GM21423 (cell line): ENCODE results near the gene DOC2B.

Experiments used
- ATAC-seq: cut with Tn5 transposase; IDR thresholded peaks from one replicate; pipeline ENCODE4 v1.9.1; 2021; ENCODE audit warnings: mild to moderate bottlenecking, moderate library complexity; ENCODE audit not compliant: unreplicated experiment

DOC2B gene

DNA sequence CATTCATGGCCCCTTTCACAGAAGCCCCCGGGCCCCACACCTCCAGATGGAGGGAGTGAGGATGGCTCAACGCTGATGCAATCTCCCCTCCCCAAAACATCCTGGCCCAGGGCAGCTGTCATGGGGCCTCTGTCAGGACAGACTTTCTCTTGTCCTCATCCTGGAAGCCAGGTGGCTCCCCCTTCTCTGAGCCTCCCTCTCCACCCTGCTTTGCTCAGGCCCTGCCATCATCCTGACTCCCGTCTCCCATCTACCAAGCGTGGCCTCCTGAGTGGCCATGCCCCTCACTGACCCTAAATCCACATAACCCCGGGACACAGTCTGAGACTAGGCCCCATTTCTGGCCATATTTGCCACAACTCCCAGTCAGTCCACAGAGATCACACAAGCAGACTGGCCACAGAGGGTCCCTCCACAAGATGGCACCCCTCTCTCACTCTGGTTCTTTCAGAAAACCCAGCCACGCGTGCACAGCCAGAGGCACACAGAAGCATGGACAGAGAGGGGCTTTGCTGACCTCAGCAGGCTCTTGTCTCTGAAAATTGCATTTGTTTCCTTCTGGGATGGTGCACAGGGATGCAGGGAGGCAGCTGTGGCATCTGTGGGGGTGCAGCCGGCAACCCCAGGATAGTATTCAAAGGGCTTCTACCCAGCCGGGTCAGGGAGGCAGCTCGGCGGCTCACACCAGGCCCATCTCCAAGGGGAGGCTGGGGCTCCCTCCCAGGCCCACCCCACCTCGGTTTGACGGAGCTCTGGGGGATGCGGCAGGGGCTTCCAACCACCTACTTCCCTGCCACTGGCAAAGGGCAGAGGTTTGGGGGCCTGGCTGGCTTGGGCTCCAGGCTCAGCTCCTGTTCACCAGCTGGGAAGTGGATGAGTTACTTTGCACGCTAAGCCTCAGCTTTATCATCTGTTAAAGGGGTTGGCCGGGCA lies 16.9 kb downstream of the DOC2B start:
- ATAC-seq = no peak

DNA sequence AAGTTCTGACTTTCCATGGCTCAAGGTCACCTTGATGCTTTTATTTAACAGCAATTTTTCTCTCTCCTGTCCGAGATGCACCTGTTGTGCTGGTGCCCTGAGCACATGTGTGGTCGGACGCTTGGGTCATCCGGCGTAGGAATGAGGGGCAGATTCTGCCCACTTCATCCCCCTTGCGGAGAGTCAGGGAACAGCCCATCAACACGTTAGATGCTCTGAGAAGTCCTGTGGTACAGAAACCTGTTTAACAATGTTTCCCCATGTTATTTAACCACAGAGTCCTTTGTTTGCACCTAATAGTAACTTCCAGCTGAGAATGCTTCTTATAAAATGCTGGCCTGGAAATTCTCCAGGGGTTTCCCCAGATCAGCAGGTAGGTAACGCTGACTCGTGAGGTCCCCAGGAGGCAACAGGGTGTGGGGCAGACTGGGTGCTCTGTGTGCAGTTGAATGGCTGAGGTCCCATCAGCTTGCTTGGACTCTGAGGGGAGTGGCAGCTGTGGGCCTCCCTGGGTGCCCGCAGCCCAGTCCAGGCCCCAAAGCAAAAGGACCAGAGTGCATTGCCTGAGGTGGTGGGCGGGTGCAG lies 17.8 kb downstream of the DOC2B start:
- no peak for ATAC-seq

DNA sequence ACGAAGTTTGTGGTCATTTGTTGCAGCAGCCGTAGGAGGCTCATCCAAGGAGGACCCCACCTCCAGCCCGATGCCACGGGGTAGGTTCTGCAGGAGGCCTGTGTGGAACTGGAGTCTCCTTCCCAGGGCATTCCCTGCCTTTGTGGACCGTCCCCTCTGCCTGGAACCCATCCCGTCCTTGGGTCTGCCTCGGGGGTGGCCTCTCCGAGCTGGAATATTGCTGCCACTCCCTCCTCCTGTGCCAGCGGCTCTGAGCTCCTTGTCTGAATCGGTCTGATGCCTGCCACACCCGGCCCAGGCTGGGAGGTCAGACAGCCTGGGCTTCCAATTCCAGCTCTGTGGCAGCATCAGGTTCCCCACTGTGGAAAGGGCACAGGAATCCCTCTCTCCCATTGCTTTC lies 18.8 kb downstream of the DOC2B start:
- no peak for ATAC-seq

DNA sequence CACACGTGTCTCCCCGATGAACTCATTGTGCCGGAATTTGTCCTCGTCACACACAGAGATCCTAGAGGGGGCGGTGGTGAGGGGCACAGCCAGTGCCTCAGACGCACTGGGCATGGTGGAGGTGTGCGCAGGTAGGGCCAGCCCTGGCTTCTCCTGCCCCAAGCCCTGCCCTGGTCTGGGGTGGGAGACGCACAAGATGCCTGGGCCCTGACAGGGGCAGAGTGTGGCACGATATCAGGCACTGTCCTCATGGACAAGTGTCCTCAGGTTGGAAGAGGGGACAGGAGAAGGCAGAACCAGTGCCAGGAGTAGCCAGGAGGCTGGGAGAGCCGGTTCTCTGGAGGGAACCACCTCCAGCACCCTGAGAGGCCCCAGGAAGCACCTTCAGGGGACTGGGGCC lies 20.0 kb downstream of the DOC2B start:
- no peak for ATAC-seq

DNA sequence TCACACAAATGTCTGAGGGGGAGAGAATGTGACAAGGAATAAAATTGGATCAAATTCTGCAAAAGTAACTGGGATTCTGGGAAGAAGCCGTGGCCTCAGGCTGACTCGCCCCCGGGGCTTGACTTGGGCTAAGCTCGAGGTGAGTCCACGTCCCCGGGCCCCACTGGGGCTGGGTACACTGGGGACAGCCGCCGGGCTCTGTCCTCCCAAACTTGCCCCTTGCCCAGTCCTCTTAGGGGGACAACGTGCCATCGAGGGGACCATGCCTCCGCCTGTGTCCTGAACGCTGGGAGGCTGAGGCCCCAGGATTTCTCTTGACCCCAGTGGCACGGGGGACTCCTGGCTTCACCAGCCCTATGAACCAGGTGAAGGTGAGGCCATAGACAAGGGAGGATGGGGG lies 21.1 kb downstream of the DOC2B start:
- ATAC-seq = no peak

DNA sequence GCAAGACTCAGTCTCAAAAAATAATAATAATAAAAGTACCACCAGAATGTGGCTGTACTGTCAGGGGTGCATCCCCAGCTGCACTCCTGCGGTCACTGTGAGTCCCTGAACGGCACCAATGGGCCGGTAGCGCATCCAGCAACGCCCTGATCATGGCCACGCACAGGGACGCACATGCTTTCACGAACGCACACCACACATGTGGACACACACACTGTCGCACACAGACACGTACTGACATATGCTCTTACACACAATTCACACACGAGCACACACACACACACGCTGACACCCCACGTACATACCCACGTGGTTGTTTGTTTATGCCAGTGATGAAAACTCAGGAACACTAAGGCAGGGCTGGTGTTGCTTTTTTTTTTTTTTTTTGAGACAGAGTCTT lies 21.8 kb downstream of the DOC2B start:
- no peak for ATAC-seq

DNA sequence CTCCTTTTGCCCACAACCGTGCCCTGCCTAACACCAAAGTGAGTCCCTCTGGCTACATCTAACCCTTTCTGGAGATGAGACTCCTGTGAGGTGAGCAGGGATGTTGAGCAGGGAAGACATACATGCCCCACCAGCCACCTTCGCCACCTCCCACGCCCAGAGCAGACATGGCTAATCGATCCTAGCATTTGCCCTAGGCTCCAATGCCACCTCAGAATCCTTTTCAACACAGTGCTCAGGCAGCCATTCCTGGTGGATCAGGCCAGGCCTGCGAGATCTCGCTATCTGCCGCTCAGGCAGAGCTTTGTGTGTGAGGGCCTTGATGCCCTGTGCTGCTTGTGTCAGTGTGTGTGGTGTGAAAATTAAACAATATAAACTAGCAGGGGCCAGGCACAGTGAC lies 23.1 kb downstream of the DOC2B start:
- no peak for ATAC-seq

DNA sequence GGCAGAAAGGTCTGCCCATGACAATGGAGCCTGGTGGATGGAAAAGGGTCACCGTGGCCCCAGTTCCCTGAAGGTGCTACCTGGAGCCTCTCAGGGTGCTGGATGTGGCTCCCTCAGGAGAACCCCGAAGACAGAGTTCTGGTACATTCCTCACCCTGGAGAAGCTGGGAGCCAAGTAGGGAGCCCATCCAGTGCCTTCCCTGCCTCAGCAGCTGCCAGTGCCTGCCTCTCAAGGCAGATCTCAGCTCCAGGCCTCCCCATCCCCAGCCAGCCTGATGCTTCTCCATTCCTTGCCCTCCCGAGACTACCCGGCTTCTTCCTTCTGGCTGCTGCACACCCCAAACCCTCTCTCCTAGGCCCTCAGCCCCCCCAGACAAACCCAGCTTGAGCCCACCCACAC lies 23.5 kb downstream of the DOC2B start:
- no peak for ATAC-seq

DNA sequence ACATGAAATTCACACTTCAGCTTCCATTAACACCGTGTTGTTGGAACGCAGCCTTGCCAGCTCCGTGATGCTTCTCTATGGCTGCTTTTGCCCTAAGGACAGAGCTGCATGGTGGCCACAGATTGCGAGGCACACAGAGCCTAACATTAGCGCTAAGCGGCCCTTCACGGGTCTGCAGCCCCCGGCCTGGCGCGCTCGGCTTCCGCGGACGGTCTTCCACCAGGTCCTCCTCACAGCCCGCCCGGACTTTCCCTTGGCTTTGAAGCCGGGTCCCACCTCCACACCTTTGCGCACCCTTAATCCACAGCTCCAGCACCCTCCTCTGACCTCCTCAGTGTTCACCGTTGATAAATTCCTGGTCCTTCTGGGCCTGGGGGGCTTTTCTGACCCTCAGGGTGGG lies 24.5 kb downstream of the DOC2B start:
- no peak for ATAC-seq

DNA sequence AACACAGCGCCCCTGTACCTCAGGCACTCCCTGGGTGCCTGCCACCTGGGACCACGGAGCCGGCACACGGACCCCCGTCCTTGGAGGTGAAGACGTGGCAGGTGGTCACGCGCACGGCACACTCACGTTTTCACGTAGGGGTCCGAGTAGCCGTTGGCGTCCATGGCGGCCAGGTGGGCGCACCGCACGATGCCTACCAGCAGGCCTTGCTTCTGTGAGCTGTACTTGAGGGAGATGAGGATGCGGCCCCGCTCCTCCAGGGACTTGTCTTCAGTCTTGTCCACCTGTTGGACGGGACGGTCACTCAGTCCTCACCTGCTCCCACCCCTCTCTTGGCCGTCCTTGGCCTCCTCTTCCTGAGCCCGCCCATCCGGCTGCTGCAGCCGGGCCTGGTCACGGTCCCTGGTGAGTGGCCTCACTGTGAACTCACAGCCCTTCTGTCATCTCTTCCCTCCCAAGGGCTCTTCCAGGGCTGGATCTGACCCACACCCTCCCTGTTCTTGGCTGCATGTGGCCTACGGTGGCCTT lies 25.3 kb downstream of the DOC2B start:
- no peak for ATAC-seq

DNA sequence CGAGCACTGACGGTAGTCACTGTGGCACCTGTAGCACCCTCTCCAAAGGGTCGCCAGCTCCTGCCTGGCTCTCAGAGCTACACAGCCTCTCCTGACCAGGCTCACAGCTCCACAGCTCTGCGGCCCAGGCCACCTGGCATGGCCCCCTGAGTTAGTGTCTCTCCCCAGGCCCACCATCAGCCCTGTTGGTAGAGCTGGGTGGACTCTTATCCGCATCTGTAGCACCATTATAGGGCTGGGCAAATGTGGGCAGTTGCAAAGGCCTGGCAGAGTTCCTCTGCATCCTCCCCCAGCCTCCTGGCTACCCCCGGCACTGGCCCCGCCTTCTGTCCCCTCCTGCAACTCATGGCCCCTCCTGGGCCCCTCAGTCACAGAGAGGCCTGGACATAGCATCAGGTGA lies 25.9 kb downstream of the DOC2B start:
- ATAC-seq = no peak

DNA sequence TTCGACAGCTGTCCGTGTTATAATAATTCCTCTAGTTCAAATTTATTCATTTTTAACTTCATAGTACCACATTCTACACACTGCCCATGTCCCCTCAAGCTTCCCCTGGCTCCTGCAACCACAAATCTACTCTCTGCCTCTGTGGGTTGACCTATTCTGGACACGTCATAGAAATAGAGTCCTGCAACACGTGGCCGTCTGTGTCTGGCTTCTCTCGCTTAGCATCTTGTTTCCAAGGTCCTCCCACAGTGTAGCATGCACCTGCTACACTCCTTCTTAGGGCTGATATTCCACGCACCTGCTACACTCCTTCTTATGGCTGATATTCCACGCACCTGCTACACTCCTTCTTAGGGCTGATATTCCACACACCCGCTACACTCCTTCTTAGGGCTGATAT lies 27.6 kb downstream of the DOC2B start:
- no peak for ATAC-seq

DNA sequence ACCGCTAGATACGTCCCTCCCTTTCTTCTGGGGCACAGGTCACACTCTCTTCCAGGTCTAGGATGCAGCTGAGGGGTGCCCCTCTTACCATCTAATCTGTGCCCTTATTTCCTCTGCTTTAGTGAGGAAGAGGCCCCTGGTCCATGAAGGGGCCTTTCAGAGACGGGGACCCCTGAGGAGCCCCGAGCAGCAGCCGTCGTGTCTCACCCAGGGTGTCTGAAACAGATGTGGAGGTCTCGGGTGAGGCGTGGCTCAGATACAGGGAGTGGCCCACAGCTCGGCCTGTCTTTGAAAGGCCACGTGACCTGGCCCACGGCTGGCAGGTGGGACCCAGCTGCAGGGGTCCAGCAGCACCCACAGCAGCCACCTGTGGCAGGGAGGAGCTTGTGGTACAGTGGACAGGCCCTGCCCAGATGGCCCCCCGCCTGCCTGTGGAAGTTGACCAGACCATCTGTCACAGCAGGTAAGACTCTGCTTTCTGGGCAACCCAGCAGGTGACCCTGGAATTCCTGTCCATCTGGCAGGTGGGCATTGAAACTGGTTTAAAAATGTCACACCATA lies 28.5 kb downstream of the DOC2B start:
- ATAC-seq = no peak

DNA sequence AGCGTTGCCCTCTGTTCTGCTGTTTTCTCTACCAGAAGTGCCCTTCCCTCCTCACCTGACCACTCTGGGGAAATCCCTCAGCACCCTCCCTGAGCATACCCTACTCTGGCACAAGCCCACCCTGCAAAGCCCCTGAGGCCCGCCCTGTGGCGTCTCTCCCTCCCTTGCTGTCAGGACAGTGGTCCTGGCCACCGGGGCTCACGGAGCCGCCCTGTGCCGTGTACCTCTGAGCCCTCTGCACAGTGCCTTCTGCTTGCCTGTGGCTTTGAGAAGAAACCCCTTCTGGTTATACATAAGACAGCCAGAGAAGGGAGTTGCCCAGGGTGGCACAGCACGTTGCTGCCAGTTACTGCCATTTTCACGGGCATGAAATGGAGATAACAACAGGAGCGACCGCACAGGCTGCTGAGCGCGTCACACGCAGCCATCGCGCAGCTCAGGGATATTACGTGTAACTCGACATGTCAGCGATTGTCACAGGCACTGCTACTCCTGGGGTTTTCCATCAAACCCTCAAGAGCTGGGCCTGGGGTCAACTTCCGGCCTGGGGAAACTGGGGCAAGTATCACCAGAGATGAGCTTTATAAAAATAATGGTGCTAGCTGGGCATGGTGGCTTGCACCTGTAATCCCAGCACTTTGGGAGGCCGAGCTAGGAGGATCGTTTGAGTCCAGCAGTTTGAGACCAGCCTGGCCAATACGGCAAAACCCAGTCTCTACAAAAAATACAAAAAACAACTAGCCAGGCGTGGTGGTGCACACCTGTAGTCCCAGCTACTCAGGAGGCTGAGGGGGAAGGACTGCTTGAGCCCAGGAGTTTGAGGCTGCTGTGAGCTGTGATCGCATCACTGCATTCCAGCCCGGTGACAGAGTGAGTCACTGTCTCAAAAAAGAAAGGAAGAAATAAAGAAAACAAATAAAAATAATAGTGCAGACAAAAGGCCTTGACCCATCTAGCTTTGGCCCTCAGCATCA lies 29.3 kb downstream of the DOC2B start:
- no peak for ATAC-seq

DNA sequence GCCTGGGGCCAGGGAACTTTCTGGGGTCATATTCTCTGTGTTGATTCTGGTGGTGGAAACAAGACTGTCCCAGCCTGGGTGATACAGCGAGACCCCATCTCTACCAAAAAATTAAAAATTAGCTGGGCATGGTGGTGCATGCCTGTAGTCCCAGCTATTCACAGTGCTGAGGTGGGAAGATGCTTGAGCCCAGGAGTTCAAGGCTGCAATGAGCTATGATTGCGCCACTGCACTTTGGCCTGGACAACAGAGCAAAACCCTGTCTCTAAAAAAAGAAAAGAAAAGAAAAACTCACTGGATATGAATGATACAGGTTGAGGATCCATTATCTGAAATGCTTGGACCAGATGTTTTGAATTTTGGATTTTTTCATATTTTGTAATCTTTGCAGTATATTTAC lies 30.4 kb downstream of the DOC2B start:
- ATAC-seq = no peak

DNA sequence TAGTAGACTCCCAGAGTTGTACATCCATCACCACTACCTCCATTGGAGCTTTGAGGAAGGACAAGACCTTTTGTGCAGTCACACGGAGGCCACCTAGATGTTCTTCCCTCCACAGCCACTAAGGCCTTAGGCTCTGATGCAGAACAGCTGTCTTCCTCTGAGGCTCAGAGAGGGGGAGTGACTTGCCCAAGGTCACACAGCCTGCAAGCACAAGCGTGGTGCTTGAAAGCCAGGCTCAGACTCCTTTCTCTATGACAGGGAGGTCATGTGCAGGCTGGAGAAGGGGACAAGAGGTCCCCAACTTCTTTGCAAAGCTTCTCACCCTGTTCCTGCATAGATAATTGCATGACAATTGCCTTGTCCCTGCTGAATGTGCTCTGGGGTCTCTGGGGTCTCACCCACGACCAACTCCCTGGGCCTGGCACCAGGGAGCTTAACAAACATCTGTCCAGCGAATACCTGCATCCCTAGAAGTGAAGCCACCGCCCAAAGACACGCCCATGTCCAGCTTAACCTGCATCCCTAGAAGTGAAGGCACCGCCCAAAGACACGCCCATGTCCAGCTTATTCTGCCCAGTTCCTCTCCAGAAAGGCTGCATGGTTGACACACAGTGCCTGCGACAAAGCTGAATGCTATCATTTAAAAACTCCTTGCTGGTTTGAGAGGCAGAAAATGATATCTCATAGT lies 31.4 kb downstream of the DOC2B start:
- no peak for ATAC-seq

DNA sequence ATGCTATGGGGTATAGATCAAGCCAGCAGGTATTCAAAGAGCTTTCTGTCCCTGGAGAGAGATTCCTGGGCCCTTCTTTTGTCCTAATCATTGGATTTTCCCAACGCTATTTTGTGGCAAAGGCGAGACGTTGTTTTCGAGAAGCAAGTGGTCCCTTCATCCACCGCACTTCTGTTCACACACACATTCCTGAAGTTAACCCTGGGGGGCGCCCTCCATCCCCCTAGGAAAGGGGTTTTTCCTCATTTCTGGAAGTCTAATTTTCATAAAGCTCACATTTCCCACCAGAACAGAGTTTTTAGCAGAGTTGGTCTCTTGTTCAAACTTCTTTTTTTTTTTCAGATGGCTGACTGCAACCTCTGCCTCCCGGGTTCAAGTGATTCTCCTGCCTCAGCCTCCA lies 32.2 kb downstream of the DOC2B start:
- ATAC-seq = no peak

DNA sequence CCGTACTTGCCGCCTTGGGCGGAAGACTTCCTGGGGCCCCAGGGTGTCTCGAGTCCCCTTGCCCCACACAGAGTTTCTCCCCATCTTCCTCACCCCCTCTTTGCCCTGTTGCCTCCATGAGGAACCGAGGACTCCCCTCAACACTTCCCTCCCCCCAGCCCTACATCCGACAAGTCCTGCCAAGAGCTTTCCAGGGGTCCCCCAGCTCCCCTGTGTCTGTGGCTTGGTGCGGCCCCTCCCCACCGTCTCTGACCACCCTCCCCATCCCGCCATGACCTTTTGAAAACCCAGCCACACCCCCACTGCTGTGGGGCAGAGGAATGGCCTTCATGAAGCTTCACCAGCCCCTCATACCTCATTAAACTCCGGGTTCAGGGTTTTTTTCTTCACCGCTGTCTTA lies 32.7 kb downstream of the DOC2B start:
- ATAC-seq = no peak

DNA sequence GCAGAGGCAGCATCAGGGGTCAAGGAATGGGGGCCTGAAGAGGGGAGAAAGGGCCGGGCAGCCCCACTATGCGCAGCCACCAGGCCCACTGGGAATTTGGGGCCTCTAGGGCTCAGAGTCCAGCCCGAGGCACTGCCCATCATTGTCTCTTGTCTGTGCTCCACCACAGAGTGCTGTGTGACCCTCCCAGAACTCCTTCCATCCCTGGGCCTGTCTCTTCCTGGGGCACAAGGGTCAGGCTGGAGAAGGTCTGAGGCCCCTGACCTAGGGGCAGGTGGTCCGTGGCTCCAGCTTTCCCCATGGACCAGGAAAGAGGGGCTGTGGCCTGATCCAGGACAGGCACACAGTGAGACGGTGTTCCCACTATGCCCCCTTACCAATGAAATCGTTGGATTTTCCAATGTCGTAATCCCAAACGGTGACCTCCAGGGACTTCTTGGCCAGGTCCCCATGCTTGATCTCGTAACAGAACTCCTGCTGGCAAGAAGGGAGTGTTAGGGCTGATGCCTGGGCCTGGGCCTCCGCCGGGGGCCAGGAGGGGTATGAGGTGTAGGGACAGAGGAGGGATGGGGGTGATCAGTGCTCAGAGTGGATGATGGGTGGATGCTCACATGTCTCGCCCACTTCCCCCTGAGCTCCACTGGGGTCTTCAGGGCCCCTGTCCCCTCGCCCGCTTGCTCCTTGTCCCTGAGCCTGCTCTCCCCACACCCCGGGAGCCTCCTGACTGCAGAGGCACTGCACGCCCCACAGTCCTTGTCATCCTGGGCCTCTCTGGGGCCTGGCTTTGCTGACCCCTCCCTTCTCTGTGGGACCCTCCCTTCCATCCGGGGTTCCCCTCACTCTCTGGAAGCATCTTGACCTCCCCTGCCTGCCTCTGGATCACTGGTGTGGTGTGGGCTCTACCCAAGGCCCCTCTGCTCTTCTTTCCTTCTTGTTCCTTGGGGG lies 33.4 kb downstream of the DOC2B start:
- ATAC-seq = no peak
